OCI-LY7 (cell line): ENCODE measurements around the gene OR52B2.
"Not testable (repeated sequence)": the region's sequence is repeated elsewhere in the genome, so short reads cannot be mapped to it uniquely, and the experiment has no call there.

Experiments used
- EZH2phosphoT487 ChIP-seq: fragments of 200-600 bp; sonication (generic); IDR thresholded peaks from 2 replicates; pipeline ENCODE4 v1.6.1; 2018; ENCODE audit warnings: low read depth, borderline replicate concordance, mild to moderate bottlenecking, mixed run types, antibody characterized with exemption, low read length, moderate library complexity, mixed read lengths
- TF ChIP-seq, protein P1 (sequence below): fragments of 200-600 bp; sonication (generic); conservative IDR thresholded peaks from 2 replicates; pipeline ENCODE4 v1.5.1; 2014; ENCODE audit warnings: mild to moderate bottlenecking, antibody characterized with exemption, low read length, moderate library complexity, mixed read lengths

GRCh38 chr11:6135936-6136335 lies 34.2 kb downstream of the OR52B2 start:
- TF ChIP-seq, protein P1, sequence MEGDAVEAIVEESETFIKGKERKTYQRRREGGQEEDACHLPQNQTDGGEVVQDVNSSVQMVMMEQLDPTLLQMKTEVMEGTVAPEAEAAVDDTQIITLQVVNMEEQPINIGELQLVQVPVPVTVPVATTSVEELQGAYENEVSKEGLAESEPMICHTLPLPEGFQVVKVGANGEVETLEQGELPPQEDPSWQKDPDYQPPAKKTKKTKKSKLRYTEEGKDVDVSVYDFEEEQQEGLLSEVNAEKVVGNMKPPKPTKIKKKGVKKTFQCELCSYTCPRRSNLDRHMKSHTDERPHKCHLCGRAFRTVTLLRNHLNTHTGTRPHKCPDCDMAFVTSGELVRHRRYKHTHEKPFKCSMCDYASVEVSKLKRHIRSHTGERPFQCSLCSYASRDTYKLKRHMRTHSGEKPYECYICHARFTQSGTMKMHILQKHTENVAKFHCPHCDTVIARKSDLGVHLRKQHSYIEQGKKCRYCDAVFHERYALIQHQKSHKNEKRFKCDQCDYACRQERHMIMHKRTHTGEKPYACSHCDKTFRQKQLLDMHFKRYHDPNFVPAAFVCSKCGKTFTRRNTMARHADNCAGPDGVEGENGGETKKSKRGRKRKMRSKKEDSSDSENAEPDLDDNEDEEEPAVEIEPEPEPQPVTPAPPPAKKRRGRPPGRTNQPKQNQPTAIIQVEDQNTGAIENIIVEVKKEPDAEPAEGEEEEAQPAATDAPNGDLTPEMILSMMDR: not testable (repeated sequence)
- TF ChIP-seq EZH2phosphoT487: not testable (repeated sequence)
